ENCODE data around the gene RNF207. TPM values are rescaled to one million over a fixed set of nuclear protein-coding genes. Genes with fewer than 3 reads are reported as not detected.

RNF207 gene
- total RNA-seq, 1 donor: 110 TPM

- no peak overlapping the region for H3K4me3 ChIP-seq (ENCODE audit: low read depth, low read length)
- DNase-seq (ENCODE audit: low read depth): no peak
- no peak for TF ChIP-seq CTCF (IDR thresholded peaks at IDR 0.05; ENCODE audit: insufficient read depth, low read depth, low read length)
These were observed 36.2 kb downstream of the RNF207 start for GRCh38 chr1:6241887-6242740.

GRCh38 chr1:6243053-6243834, 37.3 kb downstream of the RNF207 start:
- H3K4me3 ChIP-seq (ENCODE audit: low read depth, low read length): no peak overlapping the region
- TF ChIP-seq CTCF (IDR thresholded peaks at IDR 0.05; ENCODE audit: insufficient read depth, low read depth, low read length): no peak
- DNase-seq (ENCODE audit: low read depth): no peak

- no peak for TF ChIP-seq CTCF (IDR thresholded peaks at IDR 0.05; ENCODE audit: insufficient read depth, low read depth, low read length)
- no peak within 1 kb of the TSS for H3K4me3 ChIP-seq (ENCODE audit: low read depth, low read length)
- DNase-seq (ENCODE audit: low read depth): no peak
These were observed 38.1 kb downstream of the RNF207 start, which contains the start of gene HES3 for GRCh38 chr1:6243993-6244392. TSS of gene HES3 (plus strand) at chr1:6244179. CDS start at chr1:6244366, 187 bp downstream.

- H3K4me3 ChIP-seq (ENCODE audit: low read depth, low read length): no peak overlapping the region
- TF ChIP-seq CTCF (IDR thresholded peaks at IDR 0.05; ENCODE audit: insufficient read depth, low read depth, low read length): no peak
These were observed 38.6 kb downstream of the RNF207 start for GRCh38 chr1:6244401-6245049.

GRCh38 chr1:6245086-6245868, 39.4 kb downstream of the RNF207 start:
- H3K4me3 ChIP-seq (ENCODE audit: low read depth, low read length): peak overlapping the region; percentile 53
- peak; percentile 73 for DNase-seq (ENCODE audit: low read depth)
- peak; percentile 84 for TF ChIP-seq CTCF (IDR thresholded peaks at IDR 0.05; ENCODE audit: insufficient read depth, low read depth, low read length)

More at GRCh38 chr1:6244401-6245049, 38.6 kb downstream of the RNF207 start:
- DNase-seq (ENCODE audit: low read depth): no peak

All from fibroblast of villous mesenchyme (primary cell).